Measurements from ENCODE around the gene CELSR1.

GRCh38 chr22:46406349-46406748 lies 131.1 kb downstream of the CELSR1 start:
- TF ChIP-seq ZFP30 (CRISPR knock-in tag; IDR thresholded peaks at IDR 0.05) (no peak), CSRNP3 (CRISPR knock-in tag; IDR thresholded peaks at IDR 0.05) (no peak), ZNF8 (CRISPR knock-in tag; IDR thresholded peaks at IDR 0.05) (no peak), ZNF565 (CRISPR knock-in tag; conservative IDR thresholded peaks at IDR 0.05; ENCODE audit: low read depth) (no peak), CREB5 (CRISPR knock-in tag; IDR thresholded peaks at IDR 0.05; ENCODE audit: low read depth) (no peak), ZC3H10 (CRISPR knock-in tag; IDR thresholded peaks at IDR 0.05) (no peak), GLIS3 (CRISPR knock-in tag; IDR thresholded peaks at IDR 0.05) (no peak)
